ENCODE results near the gene DSCAM. TPM values are rescaled to one million over a fixed set of nuclear protein-coding genes. Genes with fewer than 3 reads are reported as not detected.

Gene DSCAM
- total and polyA plus RNA-seq, 4 experiments from 2014 or later = not detected

DNA sequence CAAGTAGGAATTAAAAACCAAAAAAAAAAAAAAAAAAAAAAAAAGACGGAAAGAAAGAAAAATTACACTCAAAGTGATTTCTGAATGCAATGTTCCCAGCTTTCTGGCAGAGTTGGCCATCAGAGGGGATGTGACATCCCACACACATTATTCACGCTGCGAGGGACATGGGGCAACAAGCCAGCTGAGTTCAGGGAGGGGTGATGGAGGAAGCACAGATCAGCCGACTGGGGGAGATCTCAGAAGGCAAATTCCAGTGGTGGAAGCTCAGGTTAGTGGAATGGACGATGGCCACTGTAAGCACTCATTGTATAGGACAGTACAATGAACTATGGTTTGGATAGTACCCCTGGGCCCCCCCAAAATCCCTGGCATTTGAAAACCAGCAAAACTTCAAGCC, 667.8 kb downstream of the DSCAM start:
- Mint-ChIP-seq H3K27ac (no peak overlapping the region), H3K27me3 (no peaks in the 10 kb centered on the region), H3K4me1 (no peaks in the 10 kb centered on the region), H3K4me3 (no peak overlapping the region), H3K36me3 (no peaks in the 10 kb centered on the region), H3K9me3 (peaks cover 0 to 24% (median 14%) of the 10 kb centered on the region in 8 donors)
- Histone ChIP-seq H3K4me1 (ENCODE audit: insufficient read depth, low read length) (no peaks in the 10 kb centered on the region), H3K36me3 (ENCODE audit: insufficient read depth, low read length) (no peaks in the 10 kb centered on the region), H3K27ac (ENCODE audit: low read depth, low read length) (no peak overlapping the region), H3K27me3 (ENCODE audit: insufficient read depth, low read length) (no peaks in the 10 kb centered on the region), H3K9me3 (ENCODE audit: control insufficient read depth in 1 of 2, low read length in 2 of 2) (peaks cover 0 to 12% of the 10 kb centered on the region in 2 donors), H3K4me3 (ENCODE audit: low read length in 2 of 2) (no peak overlapping the region)
- ChIA-PET CTCF (ENCODE audit: partially characterized antibody) (no interaction called here), POLR2A (ENCODE audit: partially characterized antibody) (no interaction called here)
- no peak for DNase-seq
- intact Hi-C loops (cut with micrococcal nuclease) = no loop called here

DNA sequence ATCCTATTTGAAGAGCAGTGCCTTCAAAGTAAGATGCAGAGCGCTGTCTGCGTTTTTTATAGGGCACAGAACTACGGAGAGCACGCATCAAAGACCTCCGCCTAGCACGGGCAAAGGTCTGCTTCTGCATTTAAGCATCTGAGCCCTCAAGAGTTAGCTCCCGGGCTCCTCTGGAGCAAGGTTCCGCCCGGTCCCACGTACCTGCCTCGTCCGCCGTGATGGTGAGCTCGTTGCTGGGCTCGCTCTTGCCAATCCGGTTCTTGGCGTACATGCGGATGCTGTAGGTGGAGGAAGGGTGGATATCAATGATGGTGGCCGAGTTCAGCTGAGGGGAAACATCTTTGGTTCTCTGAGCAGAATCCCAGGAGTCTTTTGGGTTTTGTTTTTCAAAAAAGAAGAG, 668.2 kb downstream of the DSCAM start:
- Mint-ChIP-seq H3K36me3 (no peaks in the 10 kb centered on the region), H3K27ac (no peak overlapping the region), H3K27me3 (no peaks in the 10 kb centered on the region), H3K4me1 (no peaks in the 10 kb centered on the region), H3K9me3 (peaks cover 0 to 24% (median 14%) of the 10 kb centered on the region in 8 donors), H3K4me3 (no peak overlapping the region)
- H3K4me3 ChIP-seq (ENCODE audit: low read length in 2 of 2) = no peak overlapping the region
- no peak overlapping the region for H3K27ac ChIP-seq (ENCODE audit: low read depth, low read length)
- intact Hi-C loops (cut with micrococcal nuclease) = no loop called here
- ChIA-PET CTCF (ENCODE audit: partially characterized antibody) (no interaction called here), POLR2A (ENCODE audit: partially characterized antibody) (no interaction called here)
- H3K4me1 ChIP-seq (ENCODE audit: insufficient read depth, low read length) = no peaks in the 10 kb centered on the region
- DNase-seq = no peak
- no peaks in the 10 kb centered on the region for H3K36me3 ChIP-seq (ENCODE audit: insufficient read depth, low read length)
- H3K9me3 ChIP-seq (ENCODE audit: control insufficient read depth in 1 of 2, low read length in 2 of 2) = peaks cover 0 to 12% of the 10 kb centered on the region in 2 donors
- H3K27me3 ChIP-seq (ENCODE audit: insufficient read depth, low read length) = no peaks in the 10 kb centered on the region

DNA sequence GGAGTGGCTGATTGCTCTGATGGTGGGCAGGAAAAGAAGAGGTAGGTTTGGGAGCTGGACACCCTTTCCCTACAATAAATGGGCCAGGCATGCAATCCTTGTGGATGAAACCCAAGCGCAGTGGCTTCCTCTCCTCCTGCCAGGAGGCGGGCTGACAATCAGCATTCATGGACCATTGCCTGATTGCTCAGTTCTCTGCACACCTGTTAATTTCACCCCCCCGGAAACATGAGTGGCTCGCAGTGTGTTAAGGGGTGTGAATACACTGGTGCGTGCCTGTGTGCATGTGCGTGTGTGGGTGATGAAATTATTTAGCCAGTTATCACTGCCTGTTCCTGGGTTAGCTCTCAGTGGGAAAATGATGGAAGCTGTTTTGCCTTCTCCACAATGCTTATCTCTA, 669.0 kb downstream of the DSCAM start:
- intact Hi-C loops (cut with micrococcal nuclease) = no loop called here
- Mint-ChIP-seq H3K4me1 (no peaks in the 10 kb centered on the region), H3K27ac (no peak overlapping the region), H3K27me3 (no peaks in the 10 kb centered on the region), H3K9me3 (peaks cover 0 to 20% (median 13%) of the 10 kb centered on the region in 8 donors), H3K4me3 (no peak overlapping the region), H3K36me3 (no peaks in the 10 kb centered on the region)
- Histone ChIP-seq H3K9me3 (ENCODE audit: control insufficient read depth in 1 of 2, low read length in 2 of 2) (peaks cover 0 to 6% of the 10 kb centered on the region in 2 donors), H3K36me3 (ENCODE audit: insufficient read depth, low read length) (no peaks in the 10 kb centered on the region), H3K4me1 (ENCODE audit: insufficient read depth, low read length) (no peaks in the 10 kb centered on the region), H3K4me3 (ENCODE audit: low read length in 2 of 2) (no peak overlapping the region), H3K27me3 (ENCODE audit: insufficient read depth, low read length) (no peaks in the 10 kb centered on the region), H3K27ac (ENCODE audit: low read depth, low read length) (no peak overlapping the region)
- no peak for DNase-seq
- POLR2A ChIA-PET (ENCODE audit: partially characterized antibody) = no interaction called here
- CTCF ChIA-PET (ENCODE audit: partially characterized antibody) = no interaction called here

DNA sequence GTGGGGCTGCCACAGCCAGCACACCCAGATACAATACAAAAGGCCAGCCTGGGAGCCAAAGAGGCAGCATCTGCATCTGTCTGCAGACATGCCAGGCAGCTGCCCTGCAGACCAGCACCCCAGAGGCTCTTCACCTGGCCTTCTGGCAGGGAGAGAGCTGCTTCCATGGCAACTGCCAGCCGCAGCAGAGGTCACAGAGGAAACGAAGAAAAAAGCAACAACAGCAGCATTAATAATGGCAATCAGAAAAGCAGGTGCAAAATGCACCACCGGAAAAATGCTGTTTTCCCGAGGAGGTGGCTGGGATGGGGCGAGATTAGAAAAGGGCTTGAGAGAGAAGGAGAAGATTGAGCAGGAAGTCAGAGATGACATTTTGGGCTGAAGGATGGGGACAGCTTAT, 670.2 kb downstream of the DSCAM start:
- peaks cover 0 to 6% of the 10 kb centered on the region in 2 donors for H3K9me3 ChIP-seq (ENCODE audit: control insufficient read depth in 1 of 2, low read length in 2 of 2)
- Mint-ChIP-seq H3K4me1 (no peaks in the 10 kb centered on the region), H3K27ac (no peak overlapping the region), H3K27me3 (no peaks in the 10 kb centered on the region), H3K9me3 (peaks cover 0 to 15% (median 9%) of the 10 kb centered on the region in 8 donors), H3K36me3 (no peaks in the 10 kb centered on the region), H3K4me3 (no peak overlapping the region)
- H3K27ac ChIP-seq (ENCODE audit: low read depth, low read length) = no peak overlapping the region
- H3K4me1 ChIP-seq (ENCODE audit: insufficient read depth, low read length) = no peaks in the 10 kb centered on the region
- POLR2A ChIA-PET (ENCODE audit: partially characterized antibody) = interaction anchor here (0.6 kb wide), 1 partner anchor 51 kb away, joined by 3 read pairs; no protein-coding TSS in a partner anchor
- intact Hi-C loops (cut with micrococcal nuclease) = no loop called here
- H3K4me3 ChIP-seq (ENCODE audit: low read length in 2 of 2) = no peak overlapping the region
- CTCF ChIA-PET (ENCODE audit: partially characterized antibody) = no interaction called here
- H3K36me3 ChIP-seq (ENCODE audit: insufficient read depth, low read length) = no peaks in the 10 kb centered on the region
- DNase-seq = no peak
- no peaks in the 10 kb centered on the region for H3K27me3 ChIP-seq (ENCODE audit: insufficient read depth, low read length)

DNA sequence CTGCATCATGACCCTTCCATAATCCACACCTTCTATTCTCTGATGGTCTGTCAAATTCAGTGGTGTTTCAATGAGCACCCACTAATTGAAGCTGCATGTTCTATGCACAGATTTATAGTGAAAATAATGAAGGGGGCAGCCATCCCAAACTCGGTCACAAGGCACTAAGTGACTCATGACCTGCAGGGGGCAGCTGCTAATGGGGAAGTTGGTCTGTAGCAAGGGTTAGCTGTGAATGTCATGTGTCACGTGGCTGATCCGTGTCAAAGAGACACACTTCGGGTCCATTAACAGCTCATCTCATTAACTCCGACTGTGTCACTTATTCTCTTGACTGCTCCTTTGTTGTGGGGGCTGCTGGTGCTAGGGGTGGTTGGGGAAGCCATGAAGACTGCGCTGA, 673.1 kb downstream of the DSCAM start:
- Histone ChIP-seq H3K27me3 (ENCODE audit: insufficient read depth, low read length) (no peaks in the 10 kb centered on the region), H3K4me3 (ENCODE audit: low read length in 2 of 2) (no peak overlapping the region), H3K27ac (ENCODE audit: low read depth, low read length) (no peak overlapping the region), H3K36me3 (ENCODE audit: insufficient read depth, low read length) (no peaks in the 10 kb centered on the region), H3K4me1 (ENCODE audit: insufficient read depth, low read length) (no peaks in the 10 kb centered on the region), H3K9me3 (ENCODE audit: control insufficient read depth in 1 of 2, low read length in 2 of 2) (no peaks in the 10 kb centered on the region)
- H3K36me3 Mint-ChIP-seq = no peaks in the 10 kb centered on the region
- H3K9me3 Mint-ChIP-seq = peaks cover 0 to 12% (median 0%) of the 10 kb centered on the region in 8 donors
- H3K4me3 Mint-ChIP-seq = no peak overlapping the region
- DNase-seq = no peak
- H3K4me1 Mint-ChIP-seq = no peaks in the 10 kb centered on the region
- no peaks in the 10 kb centered on the region for H3K27me3 Mint-ChIP-seq
- intact Hi-C loops (cut with micrococcal nuclease) = no loop called here
- H3K27ac Mint-ChIP-seq = no peak overlapping the region
- POLR2A ChIA-PET (ENCODE audit: partially characterized antibody) = no interaction called here
- CTCF ChIA-PET (ENCODE audit: partially characterized antibody) = no interaction called here

DNA sequence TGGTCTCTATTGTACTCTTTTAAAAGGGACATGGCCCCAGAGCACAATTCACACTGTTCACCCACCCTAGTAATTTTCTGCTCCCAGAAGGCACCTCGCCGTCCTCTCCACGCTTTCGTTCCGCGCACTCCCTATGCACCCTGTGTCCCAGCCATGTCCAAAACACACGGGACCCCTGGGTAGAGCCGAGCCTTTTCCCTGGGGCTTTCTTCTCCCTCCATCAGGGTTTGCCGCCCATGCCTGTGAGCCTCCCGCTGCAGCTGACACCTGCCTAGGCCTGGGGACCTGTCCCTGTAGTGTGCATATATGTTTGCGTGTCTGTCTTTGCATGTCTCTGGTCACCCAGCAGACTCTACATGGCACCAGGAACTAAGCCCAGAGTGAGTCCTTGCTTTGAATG, 677.0 kb downstream of the DSCAM start:
- intact Hi-C loops (cut with micrococcal nuclease) = no loop called here
- Mint-ChIP-seq H3K27ac (no peak overlapping the region), H3K4me3 (no peak overlapping the region), H3K36me3 (no peaks in the 10 kb centered on the region), H3K27me3 (no peaks in the 10 kb centered on the region), H3K4me1 (no peaks in the 10 kb centered on the region), H3K9me3 (peaks cover 0 to 9% (median 3%) of the 10 kb centered on the region in 8 donors)
- POLR2A ChIA-PET (ENCODE audit: partially characterized antibody) = no interaction called here
- no peaks in the 10 kb centered on the region for H3K9me3 ChIP-seq (ENCODE audit: control insufficient read depth in 1 of 2, low read length in 2 of 2)
- H3K4me1 ChIP-seq (ENCODE audit: insufficient read depth, low read length) = no peaks in the 10 kb centered on the region
- CTCF ChIA-PET (ENCODE audit: partially characterized antibody) = no interaction called here
- no peak for DNase-seq
- no peak overlapping the region for H3K27ac ChIP-seq (ENCODE audit: low read depth, low read length)
- H3K27me3 ChIP-seq (ENCODE audit: insufficient read depth, low read length) = no peaks in the 10 kb centered on the region
- no peak overlapping the region for H3K4me3 ChIP-seq (ENCODE audit: low read length in 2 of 2)
- H3K36me3 ChIP-seq (ENCODE audit: insufficient read depth, low read length) = no peaks in the 10 kb centered on the region

DNA sequence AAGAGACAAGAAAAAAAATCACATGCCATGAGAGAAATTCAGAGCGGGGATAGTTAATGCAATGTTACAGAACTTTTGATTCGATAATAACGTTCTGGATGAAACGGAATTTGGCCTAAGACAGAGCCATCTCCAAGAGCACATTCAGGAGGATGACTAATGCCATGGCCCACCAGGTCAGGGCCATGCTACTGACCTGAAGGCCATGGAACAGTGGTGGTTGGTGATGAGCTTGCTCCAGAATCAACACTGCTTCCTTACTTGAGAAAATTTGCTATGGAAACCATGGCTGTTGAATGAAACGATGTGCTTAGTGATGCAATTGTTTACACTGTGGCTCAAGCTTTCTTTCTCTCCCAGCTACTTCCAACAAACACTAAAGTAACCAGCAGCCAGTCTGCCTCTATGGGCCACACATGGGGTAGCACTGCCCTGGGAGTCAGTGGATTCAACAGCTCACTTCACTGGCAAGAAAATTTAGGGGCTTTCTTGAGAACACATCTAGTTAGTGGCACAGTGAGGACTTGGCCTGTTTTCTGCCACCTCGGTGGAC, 680.6 kb downstream of the DSCAM start:
- ChIA-PET CTCF (ENCODE audit: partially characterized antibody) (no interaction called here), POLR2A (ENCODE audit: partially characterized antibody) (no interaction called here)
- Histone ChIP-seq H3K9me3 (ENCODE audit: control insufficient read depth in 1 of 2, low read length in 2 of 2) (no peaks in the 10 kb centered on the region), H3K4me3 (ENCODE audit: low read length in 2 of 2) (no peak overlapping the region), H3K27me3 (ENCODE audit: insufficient read depth, low read length) (no peaks in the 10 kb centered on the region), H3K36me3 (ENCODE audit: insufficient read depth, low read length) (no peaks in the 10 kb centered on the region), H3K27ac (ENCODE audit: low read depth, low read length) (no peak overlapping the region), H3K4me1 (ENCODE audit: insufficient read depth, low read length) (no peaks in the 10 kb centered on the region)
- Mint-ChIP-seq H3K27me3 (no peaks in the 10 kb centered on the region), H3K4me1 (no peaks in the 10 kb centered on the region), H3K4me3 (no peak overlapping the region), H3K9me3 (peaks cover 0 to 5% (median 3%) of the 10 kb centered on the region in 8 donors), H3K27ac (no peak overlapping the region), H3K36me3 (no peaks in the 10 kb centered on the region)
- intact Hi-C loops (cut with micrococcal nuclease) = no loop called here
- no peak for DNase-seq

DNA sequence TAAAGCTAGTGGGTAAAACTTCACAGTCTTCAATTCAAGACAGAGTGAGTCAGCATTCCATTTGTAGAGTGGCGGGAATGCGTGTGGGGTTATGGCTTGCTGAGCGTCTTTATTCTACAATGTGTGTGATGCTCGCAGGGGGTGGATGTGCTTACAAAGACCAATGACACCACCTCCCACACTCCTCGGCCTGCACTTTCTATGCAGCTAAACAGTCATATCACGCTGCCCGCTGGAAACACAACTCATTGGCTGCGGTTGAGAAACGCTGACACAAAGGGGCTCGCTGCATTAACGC, 681.2 kb downstream of the DSCAM start:
- no peaks in the 10 kb centered on the region for H3K27me3 ChIP-seq (ENCODE audit: insufficient read depth, low read length)
- Mint-ChIP-seq H3K4me1 (no peaks in the 10 kb centered on the region), H3K4me3 (no peak overlapping the region), H3K27me3 (no peaks in the 10 kb centered on the region), H3K36me3 (no peaks in the 10 kb centered on the region), H3K9me3 (peaks cover 0 to 5% (median 3%) of the 10 kb centered on the region in 8 donors), H3K27ac (no peak overlapping the region)
- H3K36me3 ChIP-seq (ENCODE audit: insufficient read depth, low read length) = no peaks in the 10 kb centered on the region
- ChIA-PET CTCF (ENCODE audit: partially characterized antibody) (no interaction called here), POLR2A (ENCODE audit: partially characterized antibody) (no interaction called here)
- H3K27ac ChIP-seq (ENCODE audit: low read depth, low read length) = no peak overlapping the region
- no peak overlapping the region for H3K4me3 ChIP-seq (ENCODE audit: low read length in 2 of 2)
- no peaks in the 10 kb centered on the region for H3K4me1 ChIP-seq (ENCODE audit: insufficient read depth, low read length)
- DNase-seq = no peak
- intact Hi-C loops (cut with micrococcal nuclease) = no loop called here
- no peaks in the 10 kb centered on the region for H3K9me3 ChIP-seq (ENCODE audit: control insufficient read depth in 1 of 2, low read length in 2 of 2)
